Measurements from ENCODE around the gene DAZAP1. TPM values are rescaled to one million over a fixed set of nuclear protein-coding genes. Genes with fewer than 3 reads are reported as not detected.
"Not testable (repeated sequence)": the region's sequence is repeated elsewhere in the genome, so short reads cannot be mapped to it uniquely, and the experiment has no call there.

Gene DAZAP1
- polyA plus RNA-seq, 12 donors, result 53.6 to 125 (median 62.2) TPM; not detected in 1

DNA sequence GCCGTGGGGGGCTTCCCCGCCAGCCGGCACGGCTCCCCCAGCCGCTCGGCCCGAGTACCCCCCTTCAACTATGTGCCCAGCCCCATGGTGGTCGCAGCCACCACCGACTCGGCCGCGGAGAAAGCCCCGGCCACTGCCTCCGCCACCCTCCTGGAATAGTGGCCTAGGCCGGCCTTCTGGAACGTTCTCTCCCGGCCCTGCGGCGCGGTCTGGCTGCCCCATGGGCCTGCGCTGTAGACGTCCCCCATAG is 62.6 kb downstream of the DAZAP1 start:
- DNase-seq, result no peak

DNA sequence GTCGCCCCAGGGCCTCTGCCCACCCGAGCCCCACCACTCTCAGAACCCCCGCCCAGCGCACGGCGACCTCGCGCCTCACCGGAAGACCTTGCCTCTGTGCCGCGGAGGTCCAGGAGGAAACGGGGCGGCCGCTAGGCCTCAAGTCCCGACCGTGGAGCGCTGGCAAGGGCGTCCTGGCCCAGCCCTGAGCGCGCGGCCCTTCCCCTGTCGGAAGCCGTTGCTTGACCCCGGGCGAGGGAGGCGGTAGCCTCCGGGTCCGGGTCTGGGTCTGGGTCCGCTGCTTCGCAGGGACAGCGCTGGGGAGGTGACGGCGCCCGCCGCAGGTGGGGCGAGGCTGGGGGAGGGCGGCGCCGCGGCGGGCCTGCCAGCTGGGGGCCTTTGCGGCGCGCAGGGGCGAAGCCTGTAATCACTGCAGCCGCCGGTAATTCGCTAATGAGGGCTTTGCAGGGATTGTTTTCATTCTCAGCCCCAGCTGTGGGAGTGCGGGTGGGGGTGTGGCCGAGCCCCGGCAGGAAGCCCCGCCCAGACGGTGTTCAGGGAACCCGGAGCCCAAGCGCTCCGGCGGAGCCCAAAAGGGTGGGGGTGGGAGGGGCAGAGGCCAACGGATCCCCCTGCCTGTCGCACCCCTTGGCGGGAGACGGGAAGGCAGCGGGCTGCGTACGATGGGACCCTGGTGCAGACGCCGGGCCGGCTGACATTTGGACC is 63.1 kb downstream of the DAZAP1 start:
- no peak for DNase-seq

DNA sequence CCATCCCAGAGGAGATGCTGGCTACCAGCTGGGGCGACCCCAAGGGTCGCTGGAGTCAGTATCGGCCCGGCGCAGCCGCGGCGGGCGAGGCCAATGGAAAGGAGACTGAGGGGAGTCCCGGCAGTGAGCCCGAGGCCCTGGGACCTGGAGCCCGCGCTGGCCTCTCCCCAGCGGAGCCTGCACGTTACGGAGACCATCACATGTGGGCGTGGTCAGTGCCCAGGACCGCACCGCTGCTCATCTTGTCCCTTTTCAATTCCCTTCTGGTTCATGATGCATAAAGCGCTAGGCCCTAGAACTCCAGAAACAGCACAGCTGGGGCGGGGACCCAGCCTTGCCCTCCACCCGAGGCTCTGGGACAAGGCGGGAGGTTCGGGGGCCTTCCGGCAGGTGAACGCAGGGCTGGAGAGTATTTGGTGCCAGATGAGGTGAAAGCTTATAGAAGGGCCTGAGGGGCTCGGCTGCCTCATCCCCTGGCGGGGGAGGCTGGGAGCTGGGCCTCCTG is 63.7 kb downstream of the DAZAP1 start:
- no peak for DNase-seq

DNA sequence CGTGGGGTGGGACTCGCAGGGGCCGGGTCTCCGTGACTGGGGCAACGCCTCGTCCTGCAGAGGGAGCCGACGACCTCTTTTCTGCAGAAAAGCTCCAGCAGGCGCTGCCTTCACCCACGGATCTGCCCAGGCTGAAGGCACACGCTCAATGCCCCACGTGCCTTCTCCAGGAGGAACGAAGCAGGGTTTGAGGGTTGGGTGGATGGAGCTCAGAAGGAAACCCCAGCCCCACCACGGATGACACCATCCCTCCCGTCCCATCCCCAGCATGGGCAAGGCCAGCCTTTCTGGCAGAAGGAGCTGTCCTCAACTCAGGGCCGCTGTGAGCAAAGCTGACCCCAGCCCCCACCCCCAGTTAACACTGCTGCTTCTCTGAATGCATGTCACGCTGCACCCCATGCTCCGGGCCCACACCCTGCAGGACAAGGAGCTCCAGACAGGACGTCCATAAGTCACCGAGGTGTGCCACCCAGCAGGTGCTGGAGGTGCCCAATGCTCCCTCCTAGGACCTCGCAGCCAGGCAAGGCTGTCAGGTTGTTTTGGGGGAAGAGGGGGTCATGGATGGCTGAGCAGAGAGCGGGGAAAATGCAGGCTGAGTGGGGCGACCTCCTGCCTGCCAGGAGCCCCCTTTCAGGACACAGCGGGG is 64.3 kb downstream of the DAZAP1 start:
- DNase-seq, result no peak

DNA sequence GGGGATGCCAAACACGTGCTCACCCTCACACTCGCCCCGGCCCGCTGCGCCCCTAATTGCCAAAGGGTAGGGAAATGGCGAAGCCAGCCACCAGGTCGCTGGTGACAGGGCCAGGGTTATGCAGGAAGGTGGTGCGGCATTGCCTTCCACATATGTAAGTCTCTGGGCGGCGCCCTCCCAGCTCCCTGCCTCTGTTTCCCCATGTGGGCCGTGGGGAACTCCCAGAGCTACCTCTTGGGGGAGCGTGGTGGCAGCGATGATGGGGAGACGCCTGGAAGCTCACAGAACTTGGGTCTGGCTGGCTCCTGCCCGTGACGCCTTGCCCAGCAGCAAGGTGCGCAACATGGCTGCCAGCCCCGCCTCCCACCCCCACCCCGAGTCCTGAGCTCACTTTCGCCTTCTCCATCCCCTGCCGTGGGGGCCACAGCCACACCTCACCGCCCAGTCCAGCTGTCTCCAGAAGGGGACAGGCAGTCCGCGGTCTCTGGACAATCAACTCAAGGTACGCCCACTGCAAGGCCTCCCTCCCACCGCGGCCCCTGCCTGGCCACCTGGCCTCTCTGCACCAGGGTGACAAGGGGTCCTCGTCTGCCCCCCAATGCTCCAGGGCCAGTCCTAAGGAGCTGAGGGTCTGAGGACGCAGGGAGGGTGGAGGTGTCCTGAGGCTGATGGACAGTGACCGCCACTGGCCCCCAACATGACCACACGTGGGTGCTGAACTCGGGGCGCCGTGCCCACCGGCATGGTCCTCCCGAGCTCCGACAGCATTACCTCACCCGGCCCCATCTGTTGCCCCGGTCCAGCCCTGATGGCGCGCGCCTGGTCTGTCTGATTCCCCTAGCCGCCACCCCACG is 65.1 kb downstream of the DAZAP1 start:
- no peak for DNase-seq

DNA sequence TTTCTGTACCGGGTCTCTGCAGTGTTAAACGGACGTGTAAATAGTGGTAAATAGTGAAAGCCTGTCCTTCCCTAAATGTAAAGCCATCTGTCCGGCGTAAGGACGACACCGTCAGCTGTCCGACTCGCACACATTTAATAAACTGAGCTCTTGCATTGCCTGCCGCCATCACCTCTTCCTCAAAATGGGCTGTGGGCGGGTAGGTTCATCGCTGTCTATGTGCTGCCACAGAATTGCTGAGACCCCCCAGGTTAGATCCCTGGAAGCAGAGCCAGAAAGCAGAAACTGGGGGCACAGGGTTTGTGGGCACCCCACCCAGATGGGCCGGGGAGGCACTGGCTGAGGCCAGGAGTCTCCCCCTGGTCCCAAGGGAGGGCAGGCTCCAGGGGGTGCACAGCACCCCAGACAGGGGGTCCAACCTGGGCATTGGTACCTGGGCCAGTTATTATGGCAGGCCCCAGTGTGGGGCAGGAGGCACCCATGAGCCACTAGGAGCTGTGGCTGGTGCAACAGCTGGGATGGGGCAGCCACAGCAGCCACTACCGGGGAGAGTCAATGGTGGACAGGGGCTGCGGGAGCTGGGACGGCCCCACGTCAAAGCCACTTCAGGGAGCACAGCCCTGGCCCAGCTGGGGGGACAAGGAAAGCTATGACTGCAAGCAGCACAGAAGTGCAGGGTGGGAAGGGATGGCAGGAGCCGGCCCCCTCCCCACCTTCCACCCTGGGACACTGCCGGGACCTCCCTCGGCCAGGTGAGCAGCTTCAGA is 65.9 kb downstream of the DAZAP1 start:
- no peak for DNase-seq

DNA sequence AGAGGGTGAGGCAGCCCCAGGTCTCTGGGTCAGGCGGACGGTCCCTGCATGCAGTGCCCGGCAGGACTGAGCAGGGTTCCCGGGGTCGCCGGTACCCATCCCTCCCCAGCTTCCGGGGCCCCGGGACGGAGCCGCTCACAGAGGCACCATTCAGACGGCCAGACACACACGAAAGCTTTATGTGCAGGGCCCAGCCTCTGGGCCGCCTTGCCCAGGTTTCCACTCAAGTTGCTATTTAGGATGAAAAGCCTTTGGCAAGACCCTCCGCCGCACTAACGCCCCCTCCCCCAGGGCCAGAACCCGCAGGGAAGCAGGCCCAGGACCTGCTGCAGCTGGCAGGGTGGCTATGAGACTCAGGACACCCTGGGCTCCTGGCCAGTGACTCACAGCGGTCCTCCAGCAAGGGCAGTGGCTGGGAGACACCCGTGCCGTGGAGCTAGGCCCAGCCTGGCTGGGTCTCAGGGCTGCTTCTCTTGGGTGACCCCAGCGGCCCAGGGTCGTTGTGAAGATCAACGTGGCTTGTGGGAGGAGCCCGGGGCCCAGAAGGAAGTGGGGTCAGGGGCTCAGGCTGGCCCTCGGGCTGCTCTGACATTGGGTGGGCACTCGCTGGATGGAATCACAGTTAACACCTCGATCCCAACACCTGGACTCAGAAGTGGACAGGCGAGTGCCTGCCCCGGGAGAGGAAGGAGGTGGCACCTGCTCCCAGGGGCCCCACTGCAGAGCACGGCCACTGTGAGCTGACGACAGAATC is 66.8 kb downstream of the DAZAP1 start:
- DNase-seq, result no peak

DNA sequence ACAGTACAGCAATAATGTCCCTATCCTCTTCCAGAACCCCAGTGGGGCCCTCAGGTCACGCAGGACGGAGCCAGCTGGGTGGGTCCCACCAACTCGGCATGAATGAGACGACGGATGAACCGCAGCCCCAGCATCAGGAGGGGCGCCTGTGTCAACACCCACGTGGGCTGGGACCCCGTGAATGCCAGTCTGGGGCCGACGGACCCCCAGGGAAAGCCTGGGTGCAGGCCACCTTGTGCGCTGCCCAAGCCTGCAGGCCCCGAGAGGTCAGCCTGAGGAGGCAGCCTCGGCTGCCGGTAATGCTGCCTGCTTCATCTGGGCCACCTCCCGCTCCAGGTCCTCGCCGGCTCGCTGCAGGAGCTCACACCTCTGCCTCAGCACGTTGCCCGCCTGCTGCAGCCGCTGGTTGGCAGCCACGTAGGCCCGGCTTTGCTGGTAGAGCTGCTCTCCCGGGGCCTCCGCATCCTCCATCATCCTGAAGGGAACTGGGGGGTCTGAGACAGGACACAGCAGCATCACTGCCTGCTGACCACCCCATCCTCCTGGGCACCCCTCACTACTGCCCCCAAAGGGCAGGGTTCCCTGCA is 67.5 kb downstream of the DAZAP1 start:
- DNase-seq, result no peak

DNA sequence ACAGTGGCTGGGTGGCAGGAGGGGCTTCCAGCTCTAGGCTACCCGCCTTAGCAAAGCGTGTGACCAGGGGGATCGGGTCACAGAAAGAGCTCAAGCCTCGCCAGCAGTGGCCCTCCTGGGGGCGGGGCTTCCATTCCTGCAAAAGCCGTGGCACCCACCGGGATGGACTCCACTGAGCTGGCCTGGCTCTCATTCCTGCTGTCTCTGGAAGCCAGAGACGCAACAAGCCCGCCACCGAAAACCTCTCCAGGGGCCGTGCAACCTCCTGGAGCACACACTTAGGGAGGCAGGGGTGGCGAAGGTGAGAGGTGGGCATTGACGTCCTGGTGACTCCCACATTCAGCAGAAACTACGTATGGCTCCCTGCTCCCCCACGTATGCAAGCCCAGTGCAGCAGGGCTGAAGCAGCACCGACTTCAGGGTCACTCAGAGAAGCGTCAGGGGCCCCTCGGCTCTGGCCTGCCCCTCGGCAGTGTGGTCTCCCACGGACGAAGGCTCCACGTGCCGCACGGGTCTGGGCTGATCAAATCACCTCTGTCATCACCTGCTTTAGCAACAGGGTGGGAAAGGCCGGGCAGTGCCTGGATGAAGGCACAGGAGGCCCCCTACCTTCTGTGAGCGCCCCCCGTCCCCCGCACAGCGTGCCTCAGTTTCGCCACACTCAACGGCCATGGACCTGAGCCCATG is 68.5 kb downstream of the DAZAP1 start:
- DNase-seq, result no peak

DNA sequence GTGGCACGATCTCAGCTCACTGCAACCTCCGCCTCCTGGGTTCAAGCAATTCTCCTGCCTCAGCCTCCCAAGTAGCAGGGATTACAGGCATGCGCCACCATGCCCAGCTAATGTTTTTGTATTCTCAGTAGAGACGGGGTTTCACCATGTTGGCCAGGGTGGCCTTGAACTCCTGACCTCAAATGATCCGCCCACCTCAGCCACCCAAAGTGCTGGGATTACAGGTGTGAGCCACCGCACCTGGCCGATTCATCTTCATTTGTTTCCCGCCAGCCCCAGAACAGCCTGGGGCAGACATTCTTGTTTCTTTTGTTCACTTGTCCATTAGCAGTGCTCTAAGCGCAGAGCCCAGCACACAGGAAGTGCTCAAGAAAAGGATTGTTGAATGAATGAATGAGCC is 69.7 kb downstream of the DAZAP1 start:
- not testable (repeated sequence) for DNase-seq

DNA sequence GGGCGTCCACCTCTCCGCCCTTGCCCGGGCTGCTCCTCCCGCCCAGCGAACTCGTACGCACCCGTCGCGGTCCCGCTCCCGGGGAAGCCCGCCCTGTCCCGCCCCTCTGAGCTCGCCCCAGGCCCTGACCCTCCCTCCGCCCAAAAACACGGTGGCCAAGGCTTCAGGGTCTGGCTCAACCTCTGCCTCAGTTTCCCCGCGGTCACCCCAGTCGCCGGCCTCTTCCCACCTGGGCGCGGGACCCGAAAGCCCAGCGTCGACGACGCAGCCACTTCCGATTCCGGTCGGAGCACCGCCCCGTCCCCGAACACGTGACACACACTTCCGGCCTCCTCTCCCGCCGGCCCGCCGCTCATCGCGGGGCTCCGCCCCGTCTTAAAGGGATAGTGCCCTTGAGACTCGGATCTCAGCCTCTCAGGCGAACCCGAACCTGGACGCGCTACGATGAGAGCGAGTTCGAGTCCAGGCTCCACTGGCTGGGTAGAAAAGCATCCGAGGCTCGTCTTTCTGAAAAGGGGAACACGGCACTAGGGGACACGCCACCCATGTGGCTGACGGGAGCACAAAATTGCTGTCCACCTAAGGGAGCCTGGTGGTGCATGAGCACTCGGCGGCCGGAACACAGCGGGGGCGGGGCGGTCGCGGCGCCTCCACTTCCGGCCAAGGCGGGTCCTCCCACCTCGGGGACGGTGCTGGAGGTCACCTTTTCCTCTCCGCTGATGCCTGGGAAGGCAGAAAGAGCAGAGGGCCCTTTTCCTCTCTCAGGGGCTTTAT is 71.7 kb downstream of the DAZAP1 start, which contains the start of gene C19orf25:
Gene C19orf25, minus strand, starts transcription at position 282 of the 774 bp plus-strand sequence. CDS start 312 bp downstream, outside the sequence.
- peak; percentile 95 for DNase-seq

DNA sequence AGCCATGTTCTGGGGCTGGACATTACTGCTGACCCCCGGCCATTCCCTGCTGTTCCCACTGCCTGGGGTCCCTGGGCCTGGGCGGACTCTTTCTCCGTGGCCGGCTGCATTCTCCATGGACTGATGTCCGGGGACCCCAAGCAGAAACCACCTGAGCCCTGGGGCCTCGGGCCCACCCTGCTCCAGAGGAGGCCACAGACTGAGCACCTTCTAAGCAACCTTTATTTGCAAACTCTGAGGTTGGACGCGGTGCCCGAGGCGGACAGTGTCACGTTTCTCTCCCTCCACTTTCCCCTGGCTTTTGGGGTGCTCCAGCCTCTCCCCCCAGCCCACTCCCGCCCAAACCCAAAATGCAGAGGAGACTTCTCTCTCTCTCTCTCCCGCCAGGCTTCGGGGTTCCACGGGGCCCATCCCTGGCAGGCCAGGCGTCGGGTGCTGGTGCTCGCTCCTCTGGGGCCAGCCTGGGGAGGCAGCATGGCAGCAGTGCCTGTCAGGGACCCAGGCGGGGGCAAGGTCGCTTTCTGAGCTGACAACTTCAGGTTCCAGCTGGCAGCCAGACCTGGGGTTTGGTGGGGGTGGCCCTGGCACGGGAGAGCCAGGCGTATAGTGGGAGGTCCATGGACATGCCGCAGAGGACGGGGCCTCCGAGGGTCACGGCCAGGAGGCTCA is 74.0 kb downstream of the DAZAP1 start:
- DNase-seq, result no peak

DNA sequence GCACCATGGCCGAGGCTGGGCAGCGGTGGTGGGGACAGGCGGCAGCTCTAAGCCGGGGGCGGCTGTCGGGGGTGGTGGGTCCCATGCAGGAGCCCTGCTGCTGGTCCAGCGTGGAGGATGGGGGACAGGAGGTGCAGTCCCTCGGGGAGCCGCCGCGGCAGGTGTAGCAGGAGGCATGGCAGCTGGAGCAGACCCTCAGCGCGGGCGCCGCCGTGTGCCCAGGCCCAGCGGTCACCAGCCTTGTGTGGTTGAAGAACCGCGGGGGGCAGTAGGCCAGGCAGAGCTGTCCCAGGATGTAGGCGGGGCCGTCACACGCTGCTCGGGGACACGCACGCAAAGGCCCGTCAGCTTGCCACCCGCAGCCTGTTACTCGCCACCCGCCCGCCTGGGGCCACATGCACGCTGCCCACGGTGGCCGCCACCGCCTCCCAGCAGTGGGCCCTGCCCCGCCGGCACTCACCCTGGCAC is 74.5 kb downstream of the DAZAP1 start:
- no peak for DNase-seq

DNA sequence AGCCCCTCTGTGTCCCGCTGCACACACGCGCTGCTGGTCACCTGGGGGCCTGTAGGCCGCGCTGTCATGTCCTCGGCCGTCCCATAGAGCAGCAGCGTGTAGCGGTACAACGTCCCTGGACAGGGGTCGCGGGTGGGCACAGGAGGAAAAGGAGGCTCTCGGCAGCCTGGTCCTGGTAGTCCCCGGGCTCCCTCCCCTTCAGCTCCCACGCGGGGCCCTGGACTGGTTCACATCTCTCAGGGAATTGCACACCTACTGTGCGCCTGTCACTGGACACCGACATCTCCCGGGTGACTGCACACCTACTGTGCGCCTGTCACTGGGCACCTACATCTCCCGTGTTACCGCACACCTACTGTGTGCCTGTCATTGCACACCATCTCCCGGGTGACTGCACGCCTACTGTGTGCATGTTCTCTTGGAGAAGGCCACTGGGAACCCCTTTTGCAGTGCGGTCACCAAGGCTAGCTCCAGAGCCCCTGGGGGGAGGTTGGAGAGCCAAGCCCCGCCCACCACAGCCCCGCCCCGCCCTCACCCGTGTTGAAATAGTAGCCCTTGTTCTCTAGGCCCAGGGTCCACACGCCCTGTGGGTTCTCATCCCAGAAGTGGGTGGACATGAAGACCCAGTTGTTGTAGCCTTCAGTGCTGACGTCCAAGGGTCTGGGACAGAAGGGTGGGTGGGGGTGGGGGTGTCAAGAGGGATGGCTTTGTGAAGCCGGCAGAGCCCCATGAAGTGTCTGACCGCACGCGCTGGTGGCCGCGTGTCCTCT is 75.2 kb downstream of the DAZAP1 start:
- no peak for DNase-seq

DNA sequence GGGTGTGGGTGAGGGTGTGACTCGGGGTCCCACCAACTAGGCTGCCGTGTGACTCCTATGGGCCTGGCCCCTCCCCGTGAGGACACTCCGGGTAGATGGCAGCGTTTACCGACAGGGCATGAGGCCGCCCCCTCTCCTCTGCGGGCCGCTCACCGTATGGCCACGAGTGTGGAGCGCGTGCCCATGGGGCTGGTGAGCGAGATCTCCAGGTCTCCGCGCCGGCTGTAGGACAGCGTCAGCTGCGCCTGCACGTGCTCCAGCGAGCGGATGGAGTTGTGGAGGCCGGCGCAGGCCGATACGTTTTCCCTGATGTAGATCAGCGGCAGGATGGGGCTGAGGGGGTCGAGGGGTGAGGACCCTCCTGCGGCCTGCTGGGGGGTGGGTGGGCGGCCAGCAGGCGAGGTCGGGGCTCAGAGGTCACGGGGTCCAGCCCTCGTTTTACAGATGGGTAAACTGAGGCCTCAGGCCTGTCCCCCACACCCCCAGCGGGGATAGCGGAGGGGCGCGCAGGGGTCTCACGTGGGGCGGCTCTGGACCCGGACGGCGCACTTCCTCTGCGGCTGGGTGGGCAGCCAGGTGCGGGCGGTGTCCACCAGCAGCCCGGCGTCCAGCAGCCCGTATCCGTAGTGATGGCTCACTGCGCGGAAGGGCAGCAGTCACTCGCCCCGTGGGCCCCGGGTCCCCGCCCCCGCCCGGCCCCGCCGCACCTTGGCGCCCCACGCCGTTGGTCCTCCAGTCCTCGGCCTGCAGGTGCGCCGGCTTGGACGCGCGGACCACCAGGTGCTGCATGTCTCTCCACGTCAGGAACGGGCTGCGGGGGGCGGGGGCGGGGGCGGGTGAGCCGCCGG is 76.0 kb downstream of the DAZAP1 start:
- no peak for DNase-seq

DNA sequence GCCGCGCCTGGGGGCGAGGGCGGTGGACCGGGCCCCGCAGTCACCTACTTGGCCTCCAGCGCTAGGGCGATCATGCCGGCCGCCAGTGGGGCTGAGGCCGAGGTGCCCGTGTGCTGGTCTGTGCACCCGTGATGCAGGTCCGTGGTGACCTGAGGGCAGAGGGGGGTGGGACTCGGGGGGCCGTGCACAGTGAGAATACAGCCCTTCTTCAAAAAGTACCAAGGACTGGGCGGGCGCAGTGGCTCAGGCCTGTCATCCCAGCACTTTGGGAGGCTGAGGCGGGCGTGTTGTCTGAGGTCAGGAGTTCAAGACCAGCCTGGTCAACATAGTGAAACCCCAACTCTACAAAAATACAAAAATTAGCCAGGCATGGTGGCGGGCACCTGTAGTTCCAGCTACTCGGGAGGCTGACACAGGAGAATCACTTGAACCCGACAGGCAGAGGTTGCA is 76.6 kb downstream of the DAZAP1 start:
- no peak for DNase-seq
